ENCODE results near the gene GRIK4.

GRIK4 gene

DNA sequence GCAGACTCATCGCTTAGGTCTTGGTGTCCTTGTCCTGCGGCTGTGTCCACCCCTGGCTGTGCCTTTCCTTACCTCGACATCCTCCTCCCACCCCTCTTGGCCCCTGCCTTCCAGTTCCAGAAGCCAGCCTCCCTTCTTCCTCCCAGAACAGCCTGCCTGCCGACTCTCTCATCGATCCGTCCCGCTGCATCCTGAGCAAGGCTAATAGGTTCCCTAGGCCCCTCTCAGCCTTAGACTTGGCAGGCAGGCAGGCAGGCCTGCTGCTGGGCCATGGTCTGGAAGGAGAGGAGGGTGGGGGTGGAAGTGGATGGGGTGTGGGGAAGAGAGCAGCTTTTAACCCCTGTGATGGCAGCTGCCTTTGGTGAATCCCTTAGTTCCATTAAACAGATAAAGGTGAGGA is 315.6 kb downstream of the GRIK4 start:
- Histone ChIP-seq H3K9me2 (replicated peaks; ENCODE audit: control insufficient read depth, low read length) (no peaks in the 10 kb centered on the region), H3K36me3 (ENCODE audit: control insufficient read depth, low read length) (no peaks in the 10 kb centered on the region), H3F3A (ENCODE audit: control insufficient read depth, insufficient read depth) (no peaks in the 10 kb centered on the region), H3K4me3 (ENCODE audit: low read length) (no peak overlapping the region), H3K27me3 (ENCODE audit: control insufficient read depth, low read length) (peaks cover 2% of the 10 kb centered on the region; the same call in 1 of the 2 replicates), H3K4me2 (ENCODE audit: low read length) (no peak overlapping the region), H3K79me2 (ENCODE audit: control insufficient read depth, low read length) (no peaks in the 10 kb centered on the region), H3K9me3 (ENCODE audit: control insufficient read depth, insufficient read depth, low read length) (no peaks in the 10 kb centered on the region), H3K4me1 (ENCODE audit: control insufficient read depth, low read length) (no peaks in the 10 kb centered on the region), H3K27ac (ENCODE audit: low read depth, low read length) (no peak overlapping the region), H4K20me1 (ENCODE audit: control insufficient read depth, insufficient read depth, low read depth, low read length) (no peaks in the 10 kb centered on the region; the same call in 1 of the 2 replicates)
- TF ChIP-seq, protein P1, sequence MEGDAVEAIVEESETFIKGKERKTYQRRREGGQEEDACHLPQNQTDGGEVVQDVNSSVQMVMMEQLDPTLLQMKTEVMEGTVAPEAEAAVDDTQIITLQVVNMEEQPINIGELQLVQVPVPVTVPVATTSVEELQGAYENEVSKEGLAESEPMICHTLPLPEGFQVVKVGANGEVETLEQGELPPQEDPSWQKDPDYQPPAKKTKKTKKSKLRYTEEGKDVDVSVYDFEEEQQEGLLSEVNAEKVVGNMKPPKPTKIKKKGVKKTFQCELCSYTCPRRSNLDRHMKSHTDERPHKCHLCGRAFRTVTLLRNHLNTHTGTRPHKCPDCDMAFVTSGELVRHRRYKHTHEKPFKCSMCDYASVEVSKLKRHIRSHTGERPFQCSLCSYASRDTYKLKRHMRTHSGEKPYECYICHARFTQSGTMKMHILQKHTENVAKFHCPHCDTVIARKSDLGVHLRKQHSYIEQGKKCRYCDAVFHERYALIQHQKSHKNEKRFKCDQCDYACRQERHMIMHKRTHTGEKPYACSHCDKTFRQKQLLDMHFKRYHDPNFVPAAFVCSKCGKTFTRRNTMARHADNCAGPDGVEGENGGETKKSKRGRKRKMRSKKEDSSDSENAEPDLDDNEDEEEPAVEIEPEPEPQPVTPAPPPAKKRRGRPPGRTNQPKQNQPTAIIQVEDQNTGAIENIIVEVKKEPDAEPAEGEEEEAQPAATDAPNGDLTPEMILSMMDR (IDR thresholded peaks at IDR 0.05; ENCODE audit: low read depth, low read length, poor library complexity, severe bottlenecking) = no peak
- no peak for TF ChIP-seq EZH2phosphoT487 (IDR thresholded peaks at IDR 0.05; ENCODE audit: borderline replicate concordance, low read length)

GRCh38 chr11:120827820-120828219 is 316.3 kb downstream of the GRIK4 start:
- no peak overlapping the region for H3K4me2 ChIP-seq (ENCODE audit: low read length)
- H3K27me3 ChIP-seq (ENCODE audit: control insufficient read depth, low read length) = peaks cover 2% of the 10 kb centered on the region; the same call in 1 of the 2 replicates
- H3K9me2 ChIP-seq (replicated peaks; ENCODE audit: control insufficient read depth, low read length) = no peaks in the 10 kb centered on the region
- no peaks in the 10 kb centered on the region for H3K36me3 ChIP-seq (ENCODE audit: control insufficient read depth, low read length)
- H3K9me3 ChIP-seq (ENCODE audit: control insufficient read depth, insufficient read depth, low read length) = no peaks in the 10 kb centered on the region
- H3K27ac ChIP-seq (ENCODE audit: low read depth, low read length) = no peak overlapping the region
- no peaks in the 10 kb centered on the region; the same call in 1 of the 2 replicates for H4K20me1 ChIP-seq (ENCODE audit: control insufficient read depth, insufficient read depth, low read depth, low read length)
- no peaks in the 10 kb centered on the region for H3K4me1 ChIP-seq (ENCODE audit: control insufficient read depth, low read length)
- TF ChIP-seq EZH2phosphoT487 (IDR thresholded peaks at IDR 0.05; ENCODE audit: borderline replicate concordance, low read length) = no peak
- TF ChIP-seq, protein P1 (IDR thresholded peaks at IDR 0.05; ENCODE audit: low read depth, low read length, poor library complexity, severe bottlenecking) = no peak
- H3K79me2 ChIP-seq (ENCODE audit: control insufficient read depth, low read length) = no peaks in the 10 kb centered on the region
- H3F3A ChIP-seq (ENCODE audit: control insufficient read depth, insufficient read depth) = no peaks in the 10 kb centered on the region
- H3K4me3 ChIP-seq (ENCODE audit: low read length) = no peak overlapping the region

DNA sequence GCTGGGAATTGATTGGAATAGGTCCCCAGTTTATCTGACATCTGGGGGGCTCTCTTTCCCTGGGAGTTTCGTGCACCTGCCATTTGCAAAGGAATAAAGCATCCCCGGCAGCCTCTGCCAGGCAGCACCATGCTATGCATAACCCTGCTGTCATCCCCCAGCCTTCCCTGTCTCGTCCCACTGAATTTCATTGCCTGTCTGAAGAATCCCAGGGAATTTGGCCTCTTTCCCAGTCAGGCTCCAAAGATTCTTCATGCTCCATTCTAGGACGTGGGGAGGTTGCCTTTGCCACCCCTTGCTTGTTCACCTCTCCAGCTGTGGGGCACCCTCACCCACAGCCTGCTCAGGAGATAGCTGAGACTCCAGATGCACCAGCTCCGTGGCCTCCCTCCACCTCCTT is 317.3 kb downstream of the GRIK4 start:
- no peaks in the 10 kb centered on the region for H3K79me2 ChIP-seq (ENCODE audit: control insufficient read depth, low read length)
- H3K9me3 ChIP-seq (ENCODE audit: control insufficient read depth, insufficient read depth, low read length) = no peaks in the 10 kb centered on the region
- TF ChIP-seq, protein P1 (IDR thresholded peaks at IDR 0.05; ENCODE audit: low read depth, low read length, poor library complexity, severe bottlenecking) = no peak
- no peak for TF ChIP-seq EZH2phosphoT487 (IDR thresholded peaks at IDR 0.05; ENCODE audit: borderline replicate concordance, low read length)
- H4K20me1 ChIP-seq (ENCODE audit: control insufficient read depth, insufficient read depth, low read depth, low read length) = no peaks in the 10 kb centered on the region; the same call in 1 of the 2 replicates
- H3K4me2 ChIP-seq (ENCODE audit: low read length) = no peak overlapping the region
- no peaks in the 10 kb centered on the region for H3K4me1 ChIP-seq (ENCODE audit: control insufficient read depth, low read length)
- no peak overlapping the region for H3K4me3 ChIP-seq (ENCODE audit: low read length)
- H3K9me2 ChIP-seq (replicated peaks; ENCODE audit: control insufficient read depth, low read length) = no peaks in the 10 kb centered on the region
- no peaks in the 10 kb centered on the region for H3K36me3 ChIP-seq (ENCODE audit: control insufficient read depth, low read length)
- no peaks in the 10 kb centered on the region for H3F3A ChIP-seq (ENCODE audit: control insufficient read depth, insufficient read depth)
- peaks cover 2% of the 10 kb centered on the region; the same call in 1 of the 2 replicates for H3K27me3 ChIP-seq (ENCODE audit: control insufficient read depth, low read length)
- no peak overlapping the region for H3K27ac ChIP-seq (ENCODE audit: low read depth, low read length)

All from DOHH2 (cell line).